Stimulated activated CD8-positive, alpha-beta memory T cell treated with anti-CD3 and anti-CD28 coated beads, Interleukin-7, amount 100 ng/mL, for 1 hour (primary cell): ENCODE results near the gene COQ8B.

Experiments used
- DNase-seq, 2 donors: peaks; one replicate each; pipeline ENCODE4 v3.0.0-alpha.2; 2020; ENCODE audit warnings: low read depth in 2 of 2

The COQ8B gene

GRCh38 chr19:40691421-40692211, 25.1 kb downstream of the COQ8B start:
- no peak for DNase-seq

- peak; percentile 64 to 65 for DNase-seq
These were observed 25.8 kb downstream of the COQ8B start for GRCh38 chr19:40690693-40691420.

- no peak for DNase-seq
These were observed 26.5 kb downstream of the COQ8B start, which contains the start of gene NUMBL for GRCh38 chr19:40690050-40690692. Gene NUMBL, minus strand, starts transcription at chr19:40690651. Its CDS starts 168 bp downstream, at chr19:40690483.

- DNase-seq: no peak
These were observed 27.2 kb downstream of the COQ8B start for GRCh38 chr19:40689339-40690049.

- DNase-seq: no peak
These were observed 27.7 kb downstream of the COQ8B start for GRCh38 chr19:40688987-40689338.

GRCh38 chr19:40688309-40688708, 28.4 kb downstream of the COQ8B start:
- DNase-seq: no peak

- no peak for DNase-seq
These were observed 29.1 kb downstream of the COQ8B start for GRCh38 chr19:40687525-40688016.

GRCh38 chr19:40686882-40687524, 29.7 kb downstream of the COQ8B start:
- no peak for DNase-seq

- no peak for DNase-seq
These were observed 31.1 kb downstream of the COQ8B start for GRCh38 chr19:40685563-40685962.

GRCh38 chr19:40685016-40685526, 31.6 kb downstream of the COQ8B start:
- no peak for DNase-seq

- no peak for DNase-seq
These were observed 32.4 kb downstream of the COQ8B start for GRCh38 chr19:40684280-40684679.

GRCh38 chr19:40683437-40683836, 33.2 kb downstream of the COQ8B start:
- no peak for DNase-seq

GRCh38 chr19:40682431-40682964, 34.2 kb downstream of the COQ8B start:
- no peak for DNase-seq

GRCh38 chr19:40681039-40681438, 35.6 kb downstream of the COQ8B start:
- no peak for DNase-seq

GRCh38 chr19:40677156-40677555, 39.5 kb downstream of the COQ8B start:
- no peak for DNase-seq

- no peak for DNase-seq
These were observed 42.4 kb downstream of the COQ8B start for GRCh38 chr19:40674291-40674690.

- DNase-seq: no peak
These were observed 43.3 kb downstream of the COQ8B start for GRCh38 chr19:40673397-40673796.

GRCh38 chr19:40672573-40673299, 44.0 kb downstream of the COQ8B start:
- DNase-seq: no peak

- no peak for DNase-seq
These were observed 44.6 kb downstream of the COQ8B start for GRCh38 chr19:40672038-40672437.

GRCh38 chr19:40671404-40671803, 45.3 kb downstream of the COQ8B start:
- DNase-seq: no peak
